ENCODE results near the gene IGSF10.

Gene IGSF10

GRCh38 chr3:151440940-151441339 is 19.9 kb downstream of the IGSF10 start:
- TF ChIP-seq, protein P1, sequence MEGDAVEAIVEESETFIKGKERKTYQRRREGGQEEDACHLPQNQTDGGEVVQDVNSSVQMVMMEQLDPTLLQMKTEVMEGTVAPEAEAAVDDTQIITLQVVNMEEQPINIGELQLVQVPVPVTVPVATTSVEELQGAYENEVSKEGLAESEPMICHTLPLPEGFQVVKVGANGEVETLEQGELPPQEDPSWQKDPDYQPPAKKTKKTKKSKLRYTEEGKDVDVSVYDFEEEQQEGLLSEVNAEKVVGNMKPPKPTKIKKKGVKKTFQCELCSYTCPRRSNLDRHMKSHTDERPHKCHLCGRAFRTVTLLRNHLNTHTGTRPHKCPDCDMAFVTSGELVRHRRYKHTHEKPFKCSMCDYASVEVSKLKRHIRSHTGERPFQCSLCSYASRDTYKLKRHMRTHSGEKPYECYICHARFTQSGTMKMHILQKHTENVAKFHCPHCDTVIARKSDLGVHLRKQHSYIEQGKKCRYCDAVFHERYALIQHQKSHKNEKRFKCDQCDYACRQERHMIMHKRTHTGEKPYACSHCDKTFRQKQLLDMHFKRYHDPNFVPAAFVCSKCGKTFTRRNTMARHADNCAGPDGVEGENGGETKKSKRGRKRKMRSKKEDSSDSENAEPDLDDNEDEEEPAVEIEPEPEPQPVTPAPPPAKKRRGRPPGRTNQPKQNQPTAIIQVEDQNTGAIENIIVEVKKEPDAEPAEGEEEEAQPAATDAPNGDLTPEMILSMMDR (IDR thresholded peaks at IDR 0.05; ENCODE audit: low read depth, low read length): no peak
- H3K4me3 ChIP-seq (ENCODE audit: low read depth, low read length): no peak overlapping the region

- H3K4me3 ChIP-seq (ENCODE audit: low read depth, low read length): no peak overlapping the region
- TF ChIP-seq, protein P1 (IDR thresholded peaks at IDR 0.05; ENCODE audit: low read depth, low read length): peak; percentile 48
Measured at GRCh38 chr3:151439652-151440125, 21.2 kb downstream of the IGSF10 start.

DNA sequence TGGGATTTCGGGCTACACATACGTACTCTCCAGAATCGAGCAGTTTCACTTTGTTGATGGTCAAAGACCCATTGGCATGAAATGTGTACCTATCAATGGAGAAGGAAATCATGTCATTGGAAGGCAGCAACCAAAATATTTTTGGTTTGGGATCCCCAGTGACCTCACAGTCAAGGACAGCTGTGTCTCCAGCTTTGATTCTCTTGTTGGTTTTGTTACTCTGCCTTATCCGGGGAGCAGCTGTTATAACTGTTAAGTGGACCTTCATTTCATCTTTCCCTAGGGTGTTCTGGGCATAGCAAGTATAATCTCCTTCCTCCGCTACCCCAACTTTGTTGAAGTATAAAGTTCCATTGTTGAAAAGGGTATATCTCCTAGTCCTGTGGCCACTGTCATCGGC is 23.0 kb downstream of the IGSF10 start:
- TF ChIP-seq, protein P1 (IDR thresholded peaks at IDR 0.05; ENCODE audit: low read depth, low read length): no peak
- H3K4me3 ChIP-seq (ENCODE audit: low read depth, low read length): no peak overlapping the region

GRCh38 chr3:151436675-151437446 is 24.0 kb downstream of the IGSF10 start:
- TF ChIP-seq, protein P1 (IDR thresholded peaks at IDR 0.05; ENCODE audit: low read depth, low read length): no peak
- no peak overlapping the region for H3K4me3 ChIP-seq (ENCODE audit: low read depth, low read length)

DNA sequence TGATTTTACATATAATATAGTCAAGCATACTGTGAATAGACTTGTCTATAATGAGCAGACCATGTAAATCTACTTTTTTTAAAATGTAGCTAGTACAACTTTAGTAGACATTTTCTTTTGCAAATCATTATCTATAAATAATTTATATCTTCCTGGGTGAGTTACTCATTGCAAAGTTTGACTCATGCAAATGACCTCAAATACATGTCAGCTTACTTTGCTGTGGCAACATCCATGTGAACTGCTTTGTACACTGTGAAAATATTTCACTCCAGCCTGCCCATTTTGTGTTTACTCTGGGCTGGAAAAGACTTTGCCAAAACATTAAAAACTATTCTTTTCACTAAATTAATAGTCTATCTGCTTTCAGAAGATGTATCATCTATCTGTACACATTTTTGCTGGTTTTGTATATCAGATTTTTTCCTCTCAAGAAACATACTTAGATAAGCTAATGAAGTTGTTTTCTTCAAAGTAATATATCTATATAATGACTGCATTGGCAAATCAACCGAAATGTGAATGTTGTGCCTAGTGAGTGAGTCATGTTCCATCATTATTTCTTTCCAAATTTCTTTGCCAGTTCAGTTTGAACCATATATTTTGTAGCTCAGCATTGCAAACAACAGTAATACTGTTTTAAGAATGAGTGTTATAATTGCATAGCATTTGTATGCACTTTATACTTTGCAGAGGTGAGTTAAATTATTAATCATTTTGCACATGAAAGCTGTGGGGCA is 26.5 kb downstream of the IGSF10 start:
- TF ChIP-seq, protein P1 (IDR thresholded peaks at IDR 0.05; ENCODE audit: low read depth, low read length): no peak
- no peak overlapping the region for H3K4me3 ChIP-seq (ENCODE audit: low read depth, low read length)

DNA sequence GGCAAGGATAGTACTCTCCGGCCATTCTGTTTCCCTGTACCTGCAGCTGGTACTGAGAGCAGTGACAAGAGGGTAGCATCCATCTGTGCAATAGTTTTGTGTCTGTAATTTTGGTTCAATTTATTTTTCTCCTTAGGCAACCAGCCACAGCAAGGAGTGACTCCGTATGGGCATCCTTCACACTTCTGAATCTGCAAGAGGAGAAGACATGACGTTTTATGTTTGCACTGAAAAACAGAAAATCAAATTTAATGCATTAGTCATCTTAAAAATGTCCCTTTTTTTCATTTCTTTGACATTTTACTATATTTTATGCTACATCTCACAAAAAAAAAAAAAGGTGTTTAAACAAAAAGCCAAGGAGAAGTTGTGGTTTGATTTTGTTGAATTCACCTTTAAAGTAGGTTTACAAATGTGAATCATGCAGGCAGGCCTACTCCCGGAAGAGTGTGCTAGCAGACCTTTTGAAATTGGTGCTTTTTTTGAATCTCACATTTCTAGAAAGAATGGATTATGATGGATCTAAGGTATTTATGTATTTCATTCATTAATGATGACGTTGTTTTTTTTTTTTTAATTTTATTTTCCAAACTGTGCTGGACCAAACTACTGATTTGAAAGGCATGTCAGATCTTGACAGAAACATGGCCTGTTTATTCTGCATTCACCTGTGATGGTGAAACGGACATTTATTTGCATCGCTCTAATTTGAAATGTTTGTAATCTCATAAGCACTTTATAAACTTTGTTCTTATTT is 28.1 kb downstream of the IGSF10 start:
- TF ChIP-seq, protein P1 (IDR thresholded peaks at IDR 0.05; ENCODE audit: low read depth, low read length): no peak
- no peak overlapping the region for H3K4me3 ChIP-seq (ENCODE audit: low read depth, low read length)
